ENCODE measurements around the gene C2orf68. TPM values are rescaled to one million over a fixed set of nuclear protein-coding genes. Genes with fewer than 3 reads are reported as not detected.

C2orf68 gene
- total RNA-seq, 1 donor from 2014 or later, result 50.4 TPM

- DNase-seq (ENCODE audit: low read depth, low spot score), result no peak
- H3K27ac Mint-ChIP-seq (ENCODE audit: unreplicated experiment), result no peak overlapping the region
- peaks cover 5% of the 10 kb centered on the region for H3K27me3 Mint-ChIP-seq (ENCODE audit: low read depth)
- H3K4me3 Mint-ChIP-seq, result no peak overlapping the region
- no peaks in the 10 kb centered on the region for H3K36me3 Mint-ChIP-seq (ENCODE audit: low read depth)
- no peaks in the 10 kb centered on the region for H3K9me3 Mint-ChIP-seq
- no peak for TF ChIP-seq CTCF (conservative IDR thresholded peaks at IDR 0.05)
- peaks cover 24% of the 10 kb centered on the region for H3K4me1 Mint-ChIP-seq
Observed at GRCh38 chr2:85585781-85586105, 26.1 kb downstream of the C2orf68 start.

- Mint-ChIP-seq H3K4me1 (peaks cover 24% of the 10 kb centered on the region), H3K27me3 (ENCODE audit: low read depth) (peaks cover 5% of the 10 kb centered on the region), H3K27ac (ENCODE audit: unreplicated experiment) (no peak overlapping the region), H3K36me3 (ENCODE audit: low read depth) (no peaks in the 10 kb centered on the region), H3K4me3 (no peak overlapping the region), H3K9me3 (no peaks in the 10 kb centered on the region)
- TF ChIP-seq CTCF (conservative IDR thresholded peaks at IDR 0.05), result no peak
- no peak for DNase-seq (ENCODE audit: low read depth, low spot score)
Observed at GRCh38 chr2:85584857-85585780, 26.7 kb downstream of the C2orf68 start.

DNA sequence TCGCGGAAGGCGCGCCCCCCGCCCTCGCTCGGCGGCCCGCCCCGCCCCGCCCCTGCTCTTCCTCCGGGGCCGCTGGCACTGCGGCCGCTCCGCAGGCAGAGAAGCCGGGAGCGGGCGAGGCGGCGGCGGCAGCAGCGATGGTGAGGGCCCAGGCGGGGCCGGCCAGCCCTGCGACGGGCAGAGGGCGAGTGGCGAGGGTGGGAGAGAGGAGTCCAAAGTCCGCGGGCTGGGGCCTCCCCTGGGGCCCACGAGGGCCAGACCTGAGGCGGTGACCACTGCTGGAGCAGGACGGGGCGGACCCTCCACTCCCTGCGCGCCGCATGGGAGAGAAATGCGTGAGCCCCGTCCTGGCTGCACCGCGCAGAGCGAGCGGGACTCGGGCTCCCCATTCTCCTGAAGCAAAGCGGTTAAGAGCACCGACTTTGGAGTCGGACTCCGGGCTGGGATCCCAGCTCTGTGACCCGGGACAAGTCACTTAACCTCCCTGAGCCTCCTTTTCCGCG, 27.5 kb downstream of the C2orf68 start, which contains the start of gene VAMP5:
Gene VAMP5, plus strand, starts transcription at position 78 of the 503 bp plus-strand sequence. Its CDS starts 60 bp downstream, at position 138.
- no peaks in the 10 kb centered on the region for H3K36me3 Mint-ChIP-seq (ENCODE audit: low read depth)
- no peak within 1 kb of the TSS for H3K27ac Mint-ChIP-seq (ENCODE audit: unreplicated experiment)
- H3K27me3 Mint-ChIP-seq (ENCODE audit: low read depth), result peaks cover 5% of the 10 kb centered on the region
- no peak for TF ChIP-seq CTCF (conservative IDR thresholded peaks at IDR 0.05)
- peaks cover 28% of the 10 kb centered on the region for H3K4me1 Mint-ChIP-seq
- H3K4me3 Mint-ChIP-seq, result no peak within 1 kb of the TSS
- no peak for DNase-seq (ENCODE audit: low read depth, low spot score)
- no peaks in the 10 kb centered on the region for H3K9me3 Mint-ChIP-seq

GRCh38 chr2:85583667-85584353, 28.1 kb downstream of the C2orf68 start:
- H3K4me1 Mint-ChIP-seq, result peaks cover 34% of the 10 kb centered on the region
- H3K27ac Mint-ChIP-seq (ENCODE audit: unreplicated experiment), result no peak overlapping the region
- no peak for DNase-seq (ENCODE audit: low read depth, low spot score)
- H3K4me3 Mint-ChIP-seq, result no peak overlapping the region
- H3K36me3 Mint-ChIP-seq (ENCODE audit: low read depth), result no peaks in the 10 kb centered on the region
- H3K27me3 Mint-ChIP-seq (ENCODE audit: low read depth), result peaks cover 10% of the 10 kb centered on the region
- no peak for TF ChIP-seq CTCF (conservative IDR thresholded peaks at IDR 0.05)
- no peaks in the 10 kb centered on the region for H3K9me3 Mint-ChIP-seq

GRCh38 chr2:85582492-85582891, 29.4 kb downstream of the C2orf68 start:
- Mint-ChIP-seq H3K9me3 (no peaks in the 10 kb centered on the region), H3K27ac (ENCODE audit: unreplicated experiment) (no peak overlapping the region), H3K27me3 (ENCODE audit: low read depth) (peaks cover 14% of the 10 kb centered on the region), H3K36me3 (ENCODE audit: low read depth) (no peaks in the 10 kb centered on the region), H3K4me3 (no peak overlapping the region), H3K4me1 (peaks cover 33% of the 10 kb centered on the region)
- no peak for DNase-seq (ENCODE audit: low read depth, low spot score)
- TF ChIP-seq CTCF (conservative IDR thresholded peaks at IDR 0.05), result no peak
